GM12892 (cell line): ENCODE data around the gene ME1.

Experiments used
- POLR2A ChIP-seq: IDR thresholded peaks from 2 replicates; pipeline ENCODE4 v1.6.1; 2011; ENCODE audit warnings: low read depth, low read length, control low read depth
- POLR2AphosphoS5 ChIP-seq: IDR thresholded peaks from 2 replicates; pipeline ENCODE4 v1.6.1; 2011; ENCODE audit warnings: low read depth, low read length, control low read depth

DNA sequence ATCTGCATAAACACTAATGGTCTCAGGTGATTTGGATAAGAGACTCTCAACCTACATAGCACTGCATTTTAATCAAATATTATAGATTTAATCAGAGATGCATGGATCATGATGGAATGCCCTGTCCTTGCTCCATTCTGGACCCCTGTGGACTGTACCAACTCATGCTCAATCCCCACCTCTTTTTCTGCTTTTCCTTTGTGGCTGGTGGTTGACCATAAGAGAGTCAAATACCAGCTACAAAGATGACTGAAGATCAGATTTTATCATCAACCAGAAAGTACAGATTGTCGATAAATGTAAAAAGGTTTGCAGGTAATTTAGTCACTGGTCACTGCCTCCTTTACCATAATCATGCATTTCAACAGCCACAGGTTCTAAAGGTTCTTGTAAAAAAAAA, 116.2 kb downstream of the ME1 start:
- no peak for TF ChIP-seq POLR2A
- TF ChIP-seq POLR2AphosphoS5: no peak
